ENCODE results near the gene IER5. TPM values are rescaled to one million over a fixed set of nuclear protein-coding genes. Genes with fewer than 3 reads are reported as not detected.

The IER5 gene
- total RNA-seq, 4 donors from 2014 or later, result 7.2 to 7.8 (median 7.6) TPM

- H3K4me1 ChIP-seq, result peaks cover 7 to 8% of the 10 kb centered on the region in 2 donors
- H3K36me3 ChIP-seq, result no peaks in the 10 kb centered on the region
- H3K27me3 ChIP-seq, result no peaks in the 10 kb centered on the region
- peak; percentile 33 to 46 for DNase-seq
- intact Hi-C loops (cut with DNase I), result loop anchor here (5.0 kb wide), 1 partner anchor 53 kb away; no protein-coding TSS in a partner anchor
- peak overlapping the region; percentile 56 to 85 (median 82) for H3K27ac ChIP-seq
- no peaks in the 10 kb centered on the region for H3K9me3 ChIP-seq
- peak overlapping the region; percentile 63 to 76 (median 70) for H3K4me3 ChIP-seq (replicated peaks in 1 of 3)
- WGBS, 2 donors, result 0% methylated on average over 2 to 13 of the region's 97 CpGs
- TF ChIP-seq, protein P1, sequence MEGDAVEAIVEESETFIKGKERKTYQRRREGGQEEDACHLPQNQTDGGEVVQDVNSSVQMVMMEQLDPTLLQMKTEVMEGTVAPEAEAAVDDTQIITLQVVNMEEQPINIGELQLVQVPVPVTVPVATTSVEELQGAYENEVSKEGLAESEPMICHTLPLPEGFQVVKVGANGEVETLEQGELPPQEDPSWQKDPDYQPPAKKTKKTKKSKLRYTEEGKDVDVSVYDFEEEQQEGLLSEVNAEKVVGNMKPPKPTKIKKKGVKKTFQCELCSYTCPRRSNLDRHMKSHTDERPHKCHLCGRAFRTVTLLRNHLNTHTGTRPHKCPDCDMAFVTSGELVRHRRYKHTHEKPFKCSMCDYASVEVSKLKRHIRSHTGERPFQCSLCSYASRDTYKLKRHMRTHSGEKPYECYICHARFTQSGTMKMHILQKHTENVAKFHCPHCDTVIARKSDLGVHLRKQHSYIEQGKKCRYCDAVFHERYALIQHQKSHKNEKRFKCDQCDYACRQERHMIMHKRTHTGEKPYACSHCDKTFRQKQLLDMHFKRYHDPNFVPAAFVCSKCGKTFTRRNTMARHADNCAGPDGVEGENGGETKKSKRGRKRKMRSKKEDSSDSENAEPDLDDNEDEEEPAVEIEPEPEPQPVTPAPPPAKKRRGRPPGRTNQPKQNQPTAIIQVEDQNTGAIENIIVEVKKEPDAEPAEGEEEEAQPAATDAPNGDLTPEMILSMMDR (IDR thresholded peaks at IDR 0.05), result no peak
- no peak for TF ChIP-seq POLR2A (IDR thresholded peaks at IDR 0.05)
Measured at GRCh38 chr1:181089017-181089675, 646 bp downstream of the IER5 start.

GRCh38 chr1:181089676-181090544 is 1.4 kb downstream of the IER5 start:
- WGBS, 2 donors, result 1 to 2% methylated on average over 24 to 44 of the region's 48 CpGs
- peak; percentile 79 for DNase-seq
- H3K4me3 ChIP-seq (replicated peaks in 1 of 3), result peak overlapping the region; percentile 50 to 70 (median 63)
- no peaks in the 10 kb centered on the region for H3K36me3 ChIP-seq
- peak overlapping the region; percentile 28 to 85 (median 82) for H3K27ac ChIP-seq
- peak in 1 of 2 donors; percentile 50 for TF ChIP-seq POLR2A (IDR thresholded peaks at IDR 0.05)
- TF ChIP-seq, protein P1 (IDR thresholded peaks at IDR 0.05), result peak in 1 of 6 experiments; percentile 19
- H3K4me1 ChIP-seq, result peaks cover 8 to 11% of the 10 kb centered on the region in 2 donors
- H3K9me3 ChIP-seq, result no peaks in the 10 kb centered on the region
- intact Hi-C loops (cut with DNase I), result loop anchor here (5.0 kb wide), 1 partner anchor 52 kb away; no protein-coding TSS in a partner anchor
- no peaks in the 10 kb centered on the region for H3K27me3 ChIP-seq

DNA sequence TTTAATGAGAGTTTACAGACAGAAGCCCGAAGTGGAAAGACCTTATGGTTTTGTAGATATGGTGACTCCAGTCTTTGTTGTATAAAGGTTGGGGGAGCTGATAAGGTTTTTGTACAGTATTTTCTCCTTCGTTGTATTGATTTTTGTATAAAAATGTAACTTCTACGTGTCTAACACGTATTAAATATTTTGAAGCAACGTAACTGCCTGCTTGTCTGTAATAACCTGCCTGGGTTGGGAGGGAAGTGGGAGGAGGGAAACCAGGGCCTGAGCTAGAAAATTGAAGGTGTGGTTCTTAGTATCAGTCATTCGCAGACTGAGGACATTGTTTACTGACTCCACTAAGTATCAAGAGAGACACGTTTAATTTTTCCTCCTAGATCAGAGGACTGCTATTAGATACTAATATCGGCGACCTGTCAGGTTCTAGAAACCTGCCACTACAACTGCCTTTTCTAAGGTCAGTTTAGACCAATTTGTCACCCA is 2.2 kb downstream of the IER5 start:
- Histone ChIP-seq H3K4me3 (replicated peaks in 1 of 3) (peak overlapping the region in 2 of 3 donors; percentile 5 to 70), H3K27me3 (no peaks in the 10 kb centered on the region), H3K27ac (peak overlapping the region in 2 of 3 donors; percentile 82 to 85), H3K36me3 (no peaks in the 10 kb centered on the region), H3K4me1 (peaks cover 8 to 14% of the 10 kb centered on the region in 2 donors), H3K9me3 (no peaks in the 10 kb centered on the region)
- DNase-seq, result no peak
- 41 to 44% methylated on average over 9 of the region's 9 CpGs for WGBS, 2 donors
- intact Hi-C loops (cut with DNase I), result no loop called here
- no peak for TF ChIP-seq POLR2A (IDR thresholded peaks at IDR 0.05)
- TF ChIP-seq, protein P1 (IDR thresholded peaks at IDR 0.05), result no peak

DNA sequence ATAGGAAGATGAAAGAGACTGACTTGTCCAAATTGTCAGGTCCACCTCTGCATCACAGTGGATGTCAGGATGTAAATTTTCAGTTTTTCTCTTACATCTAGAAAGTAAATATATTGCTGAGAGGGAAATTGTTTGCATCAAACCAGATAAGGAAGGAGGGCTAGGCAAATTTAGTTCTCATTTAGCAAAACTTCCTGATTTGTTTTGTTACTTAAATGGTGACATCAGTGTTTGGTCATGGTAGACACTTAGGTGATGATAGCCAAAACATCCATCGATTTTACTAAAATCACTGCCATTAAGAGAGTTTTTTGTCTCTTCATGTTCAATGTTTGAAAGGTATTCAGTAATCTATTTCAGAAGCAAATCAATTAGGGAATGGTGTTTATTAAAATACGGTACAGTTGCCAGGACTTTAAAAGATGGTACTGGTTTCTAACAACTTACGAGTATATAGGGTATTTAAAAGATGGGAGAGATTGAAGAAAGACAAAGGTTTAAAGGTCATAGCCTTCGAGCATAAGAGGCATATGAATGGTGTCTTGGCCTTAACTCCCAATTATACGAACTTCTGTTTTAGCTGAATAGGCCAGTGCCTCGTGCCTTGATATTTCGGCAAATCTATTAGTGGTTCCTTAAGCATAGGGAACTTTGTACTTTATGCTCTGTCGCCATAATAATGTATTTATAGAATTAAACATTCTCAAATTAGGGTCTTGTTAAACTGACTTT is 3.0 kb downstream of the IER5 start:
- Histone ChIP-seq H3K9me3 (no peaks in the 10 kb centered on the region), H3K27ac (no peak overlapping the region), H3K36me3 (no peaks in the 10 kb centered on the region), H3K4me1 (peaks cover 8 to 14% of the 10 kb centered on the region in 2 donors), H3K4me3 (replicated peaks in 1 of 3) (no peak overlapping the region), H3K27me3 (no peaks in the 10 kb centered on the region)
- intact Hi-C loops (cut with DNase I), result no loop called here
- no peak for TF ChIP-seq POLR2A (IDR thresholded peaks at IDR 0.05)
- TF ChIP-seq, protein P1 (IDR thresholded peaks at IDR 0.05), result no peak
- DNase-seq, result no peak
- 79 to 88% methylated on average over 8 of the region's 8 CpGs for WGBS, 2 donors

All from thyroid gland (tissue), 4 donors.